ENCODE results near the gene REEP3. TPM values are rescaled to one million over a fixed set of nuclear protein-coding genes. Genes with fewer than 3 reads are reported as not detected.

REEP3 gene, protein sequence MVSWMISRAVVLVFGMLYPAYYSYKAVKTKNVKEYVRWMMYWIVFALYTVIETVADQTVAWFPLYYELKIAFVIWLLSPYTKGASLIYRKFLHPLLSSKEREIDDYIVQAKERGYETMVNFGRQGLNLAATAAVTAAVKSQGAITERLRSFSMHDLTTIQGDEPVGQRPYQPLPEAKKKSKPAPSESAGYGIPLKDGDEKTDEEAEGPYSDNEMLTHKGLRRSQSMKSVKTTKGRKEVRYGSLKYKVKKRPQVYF
- total RNA-seq, result 100 to 1,000 TPM in 2 of 4 donors, 10 to 100 TPM in 2; 60.3 to 115 (median 89.2) TPM

DNA sequence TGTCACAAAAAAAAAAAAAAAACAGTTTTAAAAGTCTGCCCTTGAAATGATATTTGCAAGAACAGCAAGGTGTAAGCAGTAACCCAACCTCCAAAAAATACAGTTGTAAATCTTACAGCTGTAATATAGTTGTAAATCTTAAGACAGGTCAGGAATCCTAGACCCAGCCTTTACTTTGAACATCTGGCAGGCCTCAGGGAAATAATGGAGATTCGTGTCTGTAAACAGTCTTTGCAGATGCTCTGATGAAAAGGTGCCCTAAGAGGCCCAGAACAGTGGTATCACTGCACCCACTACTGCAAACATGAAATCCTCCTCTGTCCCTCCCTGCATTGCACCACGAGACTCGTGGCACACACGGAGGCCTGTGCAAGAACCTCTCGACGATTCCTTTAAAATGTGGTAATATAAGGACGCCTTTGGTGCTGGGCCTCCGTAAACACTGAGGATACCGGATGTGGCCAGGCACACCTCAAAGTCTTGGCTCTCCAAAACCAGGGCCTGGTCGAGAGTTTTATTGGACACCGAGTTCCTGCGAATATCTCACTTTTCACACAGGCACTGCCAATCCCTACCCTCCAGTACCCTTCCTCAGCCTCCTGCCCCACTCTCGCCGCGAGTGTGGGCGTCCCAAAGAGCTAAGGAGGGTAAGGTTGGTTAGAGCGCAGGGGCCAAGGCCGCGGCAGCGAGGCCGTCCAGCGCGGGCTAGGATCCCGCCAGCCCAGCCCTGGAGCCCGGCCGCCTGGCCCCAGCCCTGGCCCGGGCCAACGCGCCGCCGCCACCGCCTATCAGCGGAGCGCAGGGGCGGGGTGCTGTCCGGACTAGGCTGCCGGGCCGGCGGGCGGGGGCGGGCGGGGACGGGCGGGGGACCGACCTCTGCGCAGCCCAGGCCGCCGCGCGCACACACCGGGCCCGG lies at the start of gene REEP3:
TSS of gene REEP3 (plus strand) at position 902 of the 916 bp plus-strand sequence. CDS start 145 bp downstream, outside the sequence.
- peaks cover 43 to 78% (median 76%) of the 10 kb centered on the region in 4 donors for H3K4me1 ChIP-seq
- 24% methylated on average over 17 of the region's 52 CpGs for WGBS

DNA sequence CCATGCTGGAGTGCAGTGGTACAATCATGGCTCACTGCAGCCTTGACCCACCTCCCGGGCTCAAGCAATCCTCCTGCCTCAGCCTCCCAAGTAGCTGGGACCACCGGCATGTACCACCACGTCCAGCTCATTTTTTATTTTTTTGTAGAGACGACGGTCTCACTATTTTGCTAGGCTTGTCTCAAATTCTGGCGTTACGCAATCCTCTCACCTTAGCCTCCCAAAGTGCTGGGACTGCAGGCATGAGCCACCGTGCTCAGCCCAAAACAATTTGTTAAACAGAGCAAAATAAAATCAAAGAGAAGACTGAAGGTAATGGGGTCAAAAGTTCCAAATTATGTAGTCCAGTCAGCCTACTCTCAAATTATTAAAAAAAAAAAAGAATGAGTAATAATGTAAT lies 46.7 kb upstream of the REEP3 start:
- H3K9me3 ChIP-seq, result no peaks in the 10 kb centered on the region
- no peak overlapping the region for H3K27ac ChIP-seq (replicated peaks in 1 of 4)
- H3K4me3 ChIP-seq, result no peak overlapping the region
- TF ChIP-seq POLR2A (IDR thresholded peaks at IDR 0.05; ENCODE audit: low read depth), result no peak
- no peak for TF ChIP-seq EP300 (IDR thresholded peaks at IDR 0.05)
- TF ChIP-seq POLR2AphosphoS5 (IDR thresholded peaks at IDR 0.05), result no peak
- WGBS, result 96% methylated on average over 8 of the region's 8 CpGs
- peaks cover 5 to 24% (median 15%) of the 10 kb centered on the region in 4 donors for H3K4me1 ChIP-seq
- H3K27me3 ChIP-seq, result no peaks in the 10 kb centered on the region
- no peaks in the 10 kb centered on the region for H3K36me3 ChIP-seq
- intact Hi-C loops (cut with DNase I), result no loop called here
- DNase-seq (ENCODE audit: extremely low spot score), result no peak

More for the DNA sequence above, at the start of gene REEP3:
- Histone ChIP-seq H3K4me3 (peak within 1 kb of the TSS; percentile 81 to 91 (median 88)), H3K9me3 (no peaks in the 10 kb centered on the region), H3K36me3 (no peaks in the 10 kb centered on the region), H3K27ac (replicated peaks in 1 of 4) (peak within 1 kb of the TSS; percentile 99 to 100 (median 99)), H3K27me3 (no peaks in the 10 kb centered on the region)
- TF ChIP-seq POLR2A (IDR thresholded peaks at IDR 0.05; ENCODE audit: low read depth) (no peak), POLR2AphosphoS5 (IDR thresholded peaks at IDR 0.05) (peak in 1 of 2 donors; percentile 53), EP300 (IDR thresholded peaks at IDR 0.05) (no peak)
- TF ChIP-seq, protein P1, sequence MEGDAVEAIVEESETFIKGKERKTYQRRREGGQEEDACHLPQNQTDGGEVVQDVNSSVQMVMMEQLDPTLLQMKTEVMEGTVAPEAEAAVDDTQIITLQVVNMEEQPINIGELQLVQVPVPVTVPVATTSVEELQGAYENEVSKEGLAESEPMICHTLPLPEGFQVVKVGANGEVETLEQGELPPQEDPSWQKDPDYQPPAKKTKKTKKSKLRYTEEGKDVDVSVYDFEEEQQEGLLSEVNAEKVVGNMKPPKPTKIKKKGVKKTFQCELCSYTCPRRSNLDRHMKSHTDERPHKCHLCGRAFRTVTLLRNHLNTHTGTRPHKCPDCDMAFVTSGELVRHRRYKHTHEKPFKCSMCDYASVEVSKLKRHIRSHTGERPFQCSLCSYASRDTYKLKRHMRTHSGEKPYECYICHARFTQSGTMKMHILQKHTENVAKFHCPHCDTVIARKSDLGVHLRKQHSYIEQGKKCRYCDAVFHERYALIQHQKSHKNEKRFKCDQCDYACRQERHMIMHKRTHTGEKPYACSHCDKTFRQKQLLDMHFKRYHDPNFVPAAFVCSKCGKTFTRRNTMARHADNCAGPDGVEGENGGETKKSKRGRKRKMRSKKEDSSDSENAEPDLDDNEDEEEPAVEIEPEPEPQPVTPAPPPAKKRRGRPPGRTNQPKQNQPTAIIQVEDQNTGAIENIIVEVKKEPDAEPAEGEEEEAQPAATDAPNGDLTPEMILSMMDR (IDR thresholded peaks at IDR 0.05), result no peak
- no peak for DNase-seq (ENCODE audit: extremely low spot score)
- intact Hi-C loops (cut with DNase I), result loop anchor here (5.0 kb wide), 4 partner anchors 107 to 313 kb away; no protein-coding TSS in a partner anchor

DNA sequence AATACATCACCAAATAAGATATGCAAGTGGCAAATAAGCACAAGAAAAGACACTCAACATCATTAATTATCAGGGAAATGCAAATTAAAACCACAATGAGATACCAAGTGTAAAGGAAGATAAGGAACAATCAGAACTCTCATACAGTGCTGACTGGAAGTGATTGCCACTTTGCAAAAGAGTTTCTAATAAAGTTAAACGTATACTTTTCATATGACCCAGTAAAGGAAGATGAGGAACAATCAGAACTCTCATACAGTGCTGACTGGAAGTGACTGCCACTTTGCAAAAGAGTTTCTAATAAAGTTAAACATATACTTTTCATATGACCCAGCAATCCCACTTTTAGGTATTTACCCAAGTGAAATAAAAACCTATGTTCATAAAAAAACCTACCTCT lies 43.3 kb upstream of the REEP3 start:
- Histone ChIP-seq H3K27me3 (no peaks in the 10 kb centered on the region), H3K4me1 (peaks cover 7 to 35% (median 18%) of the 10 kb centered on the region in 4 donors), H3K9me3 (no peaks in the 10 kb centered on the region), H3K27ac (replicated peaks in 1 of 4) (no peak overlapping the region), H3K4me3 (no peak overlapping the region), H3K36me3 (no peaks in the 10 kb centered on the region)
- DNase-seq (ENCODE audit: extremely low spot score), result no peak
- no peak for TF ChIP-seq POLR2A (IDR thresholded peaks at IDR 0.05; ENCODE audit: low read depth)
- TF ChIP-seq, protein P1 (IDR thresholded peaks at IDR 0.05), result no peak
- no peak for TF ChIP-seq POLR2AphosphoS5 (IDR thresholded peaks at IDR 0.05)
- no peak for TF ChIP-seq EP300 (IDR thresholded peaks at IDR 0.05)
- intact Hi-C loops (cut with DNase I), result no loop called here
- 53% methylated on average over 1 of the region's 1 CpG for WGBS

DNA sequence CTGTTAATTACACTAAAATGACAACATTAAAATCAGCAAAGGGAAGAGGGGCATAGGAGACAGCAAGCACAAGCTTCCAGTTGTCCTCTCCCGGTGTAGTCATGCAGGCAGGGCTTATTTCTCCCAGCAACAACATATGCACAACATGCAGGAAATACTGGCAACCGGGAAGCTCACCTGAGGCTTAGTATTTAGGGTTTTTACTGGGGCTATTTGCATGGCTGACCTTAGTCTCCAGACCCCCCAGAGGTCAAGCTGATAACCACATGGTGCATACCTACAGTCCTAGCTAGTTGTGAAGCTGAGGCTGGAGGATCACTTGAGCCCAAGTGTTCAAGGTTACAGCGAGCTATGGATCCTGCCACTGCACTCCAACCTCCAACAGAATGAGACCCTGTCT lies 42.6 kb upstream of the REEP3 start:
- Histone ChIP-seq H3K27ac (replicated peaks in 1 of 4) (no peak overlapping the region), H3K9me3 (no peaks in the 10 kb centered on the region), H3K36me3 (no peaks in the 10 kb centered on the region), H3K4me1 (peaks cover 7 to 35% (median 19%) of the 10 kb centered on the region in 4 donors), H3K27me3 (no peaks in the 10 kb centered on the region), H3K4me3 (no peak overlapping the region)
- DNase-seq (ENCODE audit: extremely low spot score), result no peak
- TF ChIP-seq POLR2AphosphoS5 (IDR thresholded peaks at IDR 0.05) (no peak), POLR2A (IDR thresholded peaks at IDR 0.05; ENCODE audit: low read depth) (no peak)
- intact Hi-C loops (cut with DNase I), result no loop called here
- 95% methylated on average over 2 of the region's 3 CpGs for WGBS

DNA sequence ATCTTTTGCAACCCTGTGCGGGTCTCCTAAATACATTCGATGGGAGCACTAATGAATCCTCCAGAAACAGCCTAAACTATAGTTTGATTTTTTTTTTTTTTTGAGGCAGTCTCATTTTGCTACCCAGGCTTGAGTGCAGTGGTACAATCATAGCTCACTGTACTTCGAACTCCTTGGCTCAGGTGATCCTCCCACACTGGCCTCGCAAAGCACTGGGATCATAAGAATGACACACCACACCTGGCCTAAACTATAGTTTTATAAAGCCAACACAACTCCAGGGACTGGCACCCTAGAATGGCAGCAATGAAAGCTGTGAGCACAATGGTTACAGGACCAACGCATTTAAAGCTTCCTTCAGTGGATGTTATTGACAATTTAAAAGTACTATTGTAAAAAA lies 41.0 kb upstream of the REEP3 start:
- no peaks in the 10 kb centered on the region for H3K9me3 ChIP-seq
- no peaks in the 10 kb centered on the region for H3K27me3 ChIP-seq
- no peak overlapping the region for H3K27ac ChIP-seq (replicated peaks in 1 of 4)
- WGBS, result 96% methylated on average over 5 of the region's 5 CpGs
- intact Hi-C loops (cut with DNase I), result no loop called here
- no peak overlapping the region for H3K4me3 ChIP-seq
- H3K4me1 ChIP-seq, result peaks cover 15 to 38% (median 23%) of the 10 kb centered on the region in 4 donors
- no peak for DNase-seq (ENCODE audit: extremely low spot score)
- no peaks in the 10 kb centered on the region for H3K36me3 ChIP-seq
- TF ChIP-seq, protein P1 (IDR thresholded peaks at IDR 0.05), result no peak
- TF ChIP-seq EP300 (IDR thresholded peaks at IDR 0.05) (no peak), POLR2AphosphoS5 (IDR thresholded peaks at IDR 0.05) (no peak), POLR2A (IDR thresholded peaks at IDR 0.05; ENCODE audit: low read depth) (no peak)

All from esophagus muscularis mucosa (tissue), 4 donors.